Transverse colon (tissue), 4 donors: ENCODE data around the gene NAA60. TPM values are rescaled to one million over a fixed set of nuclear protein-coding genes. Genes with fewer than 3 reads are reported as not detected.

Experiments used
- DNase-seq: peaks from one replicate; pipeline ENCODE4 v3.0.0-alpha.2; 2019
- H3K27ac ChIP-seq, 4 donors: fragments of 200-600 bp; sonication (generic); 2 replicates each; pipeline ENCODE4 v1.5.1; 2016 to 2018; ENCODE audit warnings: inconsistent platforms in 4 of 4
- H3K27me3 ChIP-seq: fragments of 200-600 bp; sonication (generic); 2 replicates; pipeline ENCODE4 v1.5.1; 2017; ENCODE audit warnings: inconsistent platforms
- H3K36me3 ChIP-seq, 4 donors: fragments of 200-600 bp; sonication (generic); 2 replicates each; pipeline ENCODE4 v1.5.1; 2017 to 2019; ENCODE audit warnings: inconsistent platforms in 4 of 4
- H3K4me1 ChIP-seq, 4 donors: fragments of 200-600 bp; sonication (generic); 2 replicates each; pipeline ENCODE4 v1.5.1; 2017 to 2020; ENCODE audit warnings: inconsistent platforms in 4 of 4
- H3K4me3 ChIP-seq, 4 donors: fragments of 200-600 bp; sonication (generic); 1 replicate in 1 of 4; 2 replicates in 3 of 4; pipeline versions ENCODE4 v1.5.1 to v1.6.1; 2017 to 2019; ENCODE audit warnings: inconsistent platforms in 4 of 4
- H3K9me3 ChIP-seq, 2 donors: fragments of 200-600 bp; sonication (generic); 2 replicates each; pipeline ENCODE4 v1.5.1; 2017 to 2019; ENCODE audit warnings: inconsistent platforms in 2 of 2
- CTCF ChIP-seq, 5 experiments: fragments of 200-600 bp in 3 of 5; fragments of 450-650 bp in 2 of 5; sonication (generic) in 3 of 5; IDR thresholded peaks; 1 replicate in 2 of 5; 2 replicates in 3 of 5; pipeline ENCODE4 v1.5.1; 2016 to 2017; ENCODE audit warnings: antibody characterized with exemption in 5 of 5, inconsistent platforms in 3 of 5, mild to moderate bottlenecking in 2 of 5, moderate library complexity in 1 of 5
- EP300 ChIP-seq: sonication (generic); formaldehyde crosslinking; IDR thresholded peaks from one replicate; pipeline ENCODE4 v1.6.1; 2017; ENCODE audit warnings: antibody characterized with exemption, low read depth
- POLR2A ChIP-seq: fragments of 450-650 bp; IDR thresholded peaks from one replicate; pipeline ENCODE4 v1.6.1; 2016; ENCODE audit warnings: antibody characterized with exemption, mild to moderate bottlenecking, moderate library complexity
- POLR2AphosphoS5 ChIP-seq, 3 donors: sonication (generic); formaldehyde crosslinking; IDR thresholded peaks; one replicate each; pipeline ENCODE4 v1.6.1; 2016; ENCODE audit warnings: antibody characterized with exemption in 3 of 3
- WGBS, 2 donors: methylation state at CpG; one replicate each; pipeline ENCODE4 v1.1.5; 2018; ENCODE audit warnings: low coverage in 1 of 2; 5-methylcytosine and 5-hydroxymethylcytosine counted together
- in situ Hi-C, 4 donors: fragments of 200-750 bp; cut with MboI; loops; one replicate each; pipeline versions ENCODE4 v1.15.0 to v1.15.1; 2017; ENCODE audit warnings: low sequenced_read_pairs in 3 of 4, low pct_ligation_motif_present in 1 of 4, low pct_unique_long_range_greater_than_20kb in 1 of 4
- intact Hi-C: fragments of 100-400 bp; cut with DNase I; formaldehyde crosslinking; loops from one replicate; pipeline ENCODE4 v1.15.1; 2023; ENCODE audit warnings: low total_unique reads
- total RNA-seq, 4 donors: library from RNA; depleted of rRNA; stranded (reverse); fragments of >200 nt; gene quantifications; one replicate each; pipeline ENCODE4 v1.1.0, GENCODE V29; 2016

NAA60 gene
- total RNA-seq, 4 donors from 2014 or later, result 57.3 to 247 (median 72.9) TPM

DNA sequence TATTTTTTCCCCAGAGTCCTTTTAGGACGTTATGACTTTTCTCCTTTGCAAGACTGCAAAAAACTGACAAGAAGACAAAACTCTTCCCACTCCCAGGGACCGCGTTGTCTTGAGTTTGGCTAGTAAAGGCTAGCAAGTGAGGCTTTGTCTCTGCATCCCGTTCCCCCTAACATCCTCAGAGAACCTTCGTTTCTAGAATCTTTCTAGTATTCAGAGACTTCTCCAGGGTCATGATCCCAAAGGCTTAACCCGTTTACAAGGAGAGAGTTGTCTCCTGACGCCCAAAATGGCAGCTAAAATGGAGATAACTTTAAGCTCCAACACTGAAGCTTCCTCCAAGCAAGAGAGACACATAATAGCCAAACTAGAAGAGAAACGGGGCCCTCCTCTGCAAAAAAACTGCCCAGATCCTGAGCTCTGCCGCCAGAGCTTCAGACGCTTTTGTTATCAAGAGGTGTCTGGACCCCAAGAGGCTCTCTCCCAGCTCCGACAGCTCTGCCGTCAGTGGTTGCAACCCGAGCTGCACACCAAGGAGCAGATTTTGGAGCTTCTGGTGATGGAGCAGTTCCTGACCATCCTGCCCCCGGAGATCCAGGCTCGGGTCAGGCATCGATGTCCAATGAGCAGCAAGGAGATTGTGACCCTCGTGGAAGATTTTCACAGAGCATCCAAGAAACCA lies 41.6 kb upstream of the NAA60 start:
- in situ Hi-C loops (loop anchor here in 2 of 4 donors (10.0 to 25.0 kb wide), 2 partner anchors 90 to 107 kb away; partner anchors contain the start of genes TIGD7 (in 1 of the 2) and ZNF75A (in 1 of the 2)), intact Hi-C loops (loop anchor here (2.0 kb wide), 1 partner anchor 57 kb away; no protein-coding TSS in a partner anchor)
- Histone ChIP-seq H3K9me3 (peaks cover 33 to 34% of the 10 kb centered on the region in 2 donors), H3K4me1 (peaks cover 12 to 22% (median 15%) of the 10 kb centered on the region in 4 donors), H3K4me3 (peak overlapping the region; percentile 63 to 84 (median 72)), H3K27me3 (no peaks in the 10 kb centered on the region), H3K36me3 (peaks cover 0 to 45% (median 22%) of the 10 kb centered on the region in 4 donors), H3K27ac (peak overlapping the region; percentile 88 to 92 (median 90))
- 0 to 46% methylated on average over 5 to 17 of the region's 17 CpGs for WGBS, 2 donors
- no peak for TF ChIP-seq POLR2A
- DNase-seq, result no peak

- Histone ChIP-seq H3K36me3 (peaks cover 4 to 78% (median 40%) of the 10 kb centered on the region in 4 donors), H3K9me3 (peaks cover 79 to 82% of the 10 kb centered on the region in 2 donors), H3K4me3 (no peak overlapping the region), H3K27me3 (no peaks in the 10 kb centered on the region), H3K4me1 (no peaks in the 10 kb centered on the region), H3K27ac (no peak overlapping the region)
- intact Hi-C loops, result no loop called here
- in situ Hi-C loops, result loop anchor here in 2 of 4 donors (10.0 to 25.0 kb wide), 2 partner anchors 96 to 114 kb away; partner anchors contain the start of genes TIGD7 (in 1 of the 2) and ZNF75A (in 1 of the 2)
- DNase-seq, result no peak
- WGBS, 2 donors, result 98 to 100% methylated on average over 1 to 12 of the region's 12 CpGs
- TF ChIP-seq POLR2AphosphoS5 (IDR thresholded peaks at IDR 0.05), result no peak
Measured at GRCh38 chr16:3408561-3409197, 34.8 kb upstream of the NAA60 start.

DNA sequence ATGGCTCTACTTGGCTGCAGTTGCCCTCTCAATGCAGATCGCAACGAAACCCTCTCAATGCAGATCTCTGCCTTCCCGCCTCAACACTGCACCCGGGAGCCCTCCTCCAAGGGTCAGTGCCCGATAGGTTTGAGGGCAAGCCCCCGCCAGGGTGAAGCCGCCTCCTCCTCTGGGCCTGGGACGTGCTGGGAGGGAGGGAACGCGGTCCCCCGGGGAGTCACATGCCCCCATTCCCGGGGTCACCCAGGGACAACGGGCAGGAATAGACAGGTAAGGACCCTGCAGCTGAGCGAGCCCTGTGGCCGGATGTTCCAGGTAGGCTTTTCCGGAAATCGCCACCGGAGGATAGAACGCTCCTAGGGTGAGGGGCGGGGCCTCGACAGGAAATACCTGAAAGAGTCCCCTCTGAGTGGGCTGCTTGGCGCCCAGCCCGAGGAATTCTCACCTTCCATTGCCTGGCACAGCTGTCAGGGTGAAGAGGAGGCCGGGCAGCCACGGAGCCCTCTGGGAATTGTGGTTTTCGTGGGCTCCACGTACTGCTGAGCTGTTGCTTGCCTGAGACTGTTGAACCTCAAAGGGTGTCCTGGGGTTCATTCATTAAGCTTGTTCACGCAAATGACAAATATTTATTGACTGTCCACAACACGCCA lies 29.6 kb upstream of the NAA60 start:
- 58 to 86% methylated on average over 2 to 19 of the region's 29 CpGs for WGBS, 2 donors
- DNase-seq, result no peak
- H3K27ac ChIP-seq, result no peak overlapping the region
- in situ Hi-C loops, result loop anchor here in 1 of 4 donors (25.0 kb wide), 1 partner anchor 102 kb away; the partner anchor contains the start of genes TIGD7 and ZNF75A
- H3K4me3 ChIP-seq, result no peak overlapping the region
- no peak for TF ChIP-seq POLR2AphosphoS5 (IDR thresholded peaks at IDR 0.05)
- no peak for TF ChIP-seq POLR2A
- TF ChIP-seq CTCF (IDR thresholded peaks at IDR 0.05), result no peak
- no peak for TF ChIP-seq EP300
- intact Hi-C loops, result no loop called here
- H3K27me3 ChIP-seq, result no peaks in the 10 kb centered on the region
- no peaks in the 10 kb centered on the region for H3K4me1 ChIP-seq
- H3K36me3 ChIP-seq, result peaks cover 0 to 27% (median 10%) of the 10 kb centered on the region in 4 donors
- H3K9me3 ChIP-seq, result peaks cover 54% of the 10 kb centered on the region in 2 donors

DNA sequence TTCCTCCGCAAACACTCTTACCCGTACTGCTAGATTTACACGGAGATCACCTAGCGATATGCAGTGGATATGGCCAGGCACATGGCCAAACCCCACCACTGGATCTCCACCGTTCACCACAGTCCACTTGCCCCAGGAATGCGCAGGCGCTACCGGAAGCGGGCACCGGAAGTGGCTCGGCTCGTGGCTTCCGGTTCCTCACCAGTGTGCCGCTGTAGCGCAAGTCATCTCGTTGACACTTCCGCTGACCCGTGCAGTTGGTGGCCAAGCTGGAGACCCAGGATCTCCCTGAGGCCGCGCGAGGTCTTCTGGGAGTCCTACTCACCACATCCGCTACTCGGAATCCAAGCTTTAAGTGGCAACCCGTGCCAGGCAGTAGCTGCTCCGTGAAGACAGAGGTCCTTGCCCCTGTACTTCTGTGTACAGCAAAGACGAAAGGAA lies 11.7 kb upstream of the NAA60 start:
- intact Hi-C loops (no loop called here), in situ Hi-C loops (no loop called here)
- WGBS, 2 donors, result 79% methylated on average over 26 of the region's 26 CpGs; no CpG with 5 or more reads in 1 of the 2 donors
- H3K27ac ChIP-seq, result no peak overlapping the region
- no peaks in the 10 kb centered on the region for H3K9me3 ChIP-seq
- H3K4me3 ChIP-seq, result peak overlapping the region in 1 of 4 donors; percentile 27
- H3K27me3 ChIP-seq, result peaks cover 8% of the 10 kb centered on the region
- no peaks in the 10 kb centered on the region for H3K4me1 ChIP-seq
- peak; percentile 19 for DNase-seq
- TF ChIP-seq CTCF (IDR thresholded peaks at IDR 0.05) (no peak), EP300 (no peak), POLR2AphosphoS5 (IDR thresholded peaks at IDR 0.05) (no peak), POLR2A (no peak)
- H3K36me3 ChIP-seq, result no peaks in the 10 kb centered on the region

DNA sequence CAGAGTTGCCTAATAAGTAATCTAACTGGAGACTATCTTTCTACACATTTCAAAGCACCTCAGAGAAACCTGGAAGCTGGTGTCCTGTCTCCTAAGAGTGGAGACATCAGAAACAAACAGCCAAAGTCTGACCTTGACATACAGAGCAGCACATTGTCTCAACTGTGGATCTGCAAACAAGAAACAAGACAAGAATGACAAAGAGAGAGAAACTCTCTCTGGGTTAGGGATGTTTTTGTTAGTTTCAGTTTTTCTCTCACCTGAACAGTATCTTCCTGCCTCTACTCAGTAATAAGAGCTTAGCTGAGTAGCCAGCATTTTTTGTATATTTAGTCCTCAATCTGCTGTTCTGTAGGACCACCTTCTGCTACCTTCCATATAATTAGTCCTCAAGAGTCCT lies 9.1 kb upstream of the NAA60 start:
- Histone ChIP-seq H3K9me3 (peaks cover 0 to 3% of the 10 kb centered on the region in 2 donors), H3K4me3 (no peak overlapping the region), H3K27me3 (peaks cover 15% of the 10 kb centered on the region), H3K27ac (no peak overlapping the region), H3K36me3 (no peaks in the 10 kb centered on the region), H3K4me1 (no peaks in the 10 kb centered on the region)
- in situ Hi-C loops (no loop called here), intact Hi-C loops (no loop called here)
- TF ChIP-seq POLR2AphosphoS5 (IDR thresholded peaks at IDR 0.05) (no peak), CTCF (IDR thresholded peaks at IDR 0.05) (no peak), EP300 (no peak), POLR2A (no peak)
- DNase-seq, result no peak
